Ascending aorta (tissue), 2 donors: ENCODE measurements around the gene FRMD1. TPM values are rescaled to one million over a fixed set of nuclear protein-coding genes. Genes with fewer than 3 reads are reported as not detected.

ENCODE experiments used
- DNase-seq, 2 donors: peaks; one replicate each; pipeline ENCODE4 v3.0.0-alpha.2; 2019; ENCODE audit warnings: low spot score in 2 of 2
- H3K27ac ChIP-seq, 2 donors: fragments of 200-600 bp; sonication (generic); one replicate each; pipeline ENCODE4 v1.5.1; 2016 to 2017; ENCODE audit warnings: mild to moderate bottlenecking in 1 of 2
- H3K27me3 ChIP-seq: fragments of 200-600 bp; sonication (generic); one replicate; pipeline ENCODE4 v1.5.1; 2017
- H3K36me3 ChIP-seq, 2 donors: fragments of 200-600 bp; sonication (generic); one replicate each; pipeline ENCODE4 v1.5.1; 2016
- H3K4me1 ChIP-seq, 2 donors: fragments of 200-600 bp; sonication (generic); one replicate each; pipeline ENCODE4 v1.5.1; 2016 to 2017; ENCODE audit warnings: mild to moderate bottlenecking in 1 of 2
- H3K4me3 ChIP-seq, 2 donors: fragments of 200-600 bp; sonication (generic); one replicate each; pipeline ENCODE4 v1.5.1; 2016 to 2017; ENCODE audit warnings: mild to moderate bottlenecking in 1 of 2
- H3K9me3 ChIP-seq, 2 donors: fragments of 200-600 bp; sonication (generic); one replicate each; pipeline ENCODE4 v1.5.1; 2016
- intact Hi-C: fragments of 100-400 bp; cut with DNase I; formaldehyde crosslinking; loops from one replicate; pipeline ENCODE4 v1.15.1; 2023
- total RNA-seq: library from RNA; depleted of rRNA; stranded (reverse); fragments of >200 nt; gene quantifications from one replicate; pipeline ENCODE4 v1.1.0, GENCODE V29; 2016
- TF ChIP-seq, protein P1 (sequence below), 3 experiments: fragments of 200-600 bp in 2 of 3; fragments of 450-650 bp in 1 of 3; sonication (generic) in 2 of 3; IDR thresholded peaks; one replicate each; pipeline ENCODE4 v1.5.1; 2016 to 2019; ENCODE audit warnings: antibody characterized with exemption in 3 of 3, mild to moderate bottlenecking in 1 of 3, moderate library complexity in 1 of 3

FRMD1 gene
- total RNA-seq, 1 donor from 2014 or later = not detected

DNA sequence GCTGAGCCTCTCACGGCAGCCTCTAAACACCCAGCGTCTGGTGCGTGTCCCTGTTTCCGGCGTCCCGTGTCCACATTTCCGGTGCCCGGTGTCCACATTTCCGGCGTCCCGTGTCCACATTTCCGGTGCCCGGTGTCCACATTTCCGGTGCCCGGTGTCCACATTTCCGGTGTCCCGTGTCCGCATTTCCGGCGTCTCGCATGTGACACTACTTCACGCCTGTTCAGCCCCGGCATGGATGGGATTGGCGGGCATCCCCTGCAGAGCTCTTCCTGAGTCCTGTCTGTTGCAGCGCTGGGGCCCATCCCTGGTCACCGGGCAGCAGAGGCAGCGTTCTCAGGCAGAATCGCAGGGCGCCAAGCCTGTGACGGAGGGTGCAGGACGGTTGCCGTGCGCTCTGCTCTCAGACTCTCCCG, 3.2 kb downstream of the FRMD1 start:
- TF ChIP-seq, protein P1, sequence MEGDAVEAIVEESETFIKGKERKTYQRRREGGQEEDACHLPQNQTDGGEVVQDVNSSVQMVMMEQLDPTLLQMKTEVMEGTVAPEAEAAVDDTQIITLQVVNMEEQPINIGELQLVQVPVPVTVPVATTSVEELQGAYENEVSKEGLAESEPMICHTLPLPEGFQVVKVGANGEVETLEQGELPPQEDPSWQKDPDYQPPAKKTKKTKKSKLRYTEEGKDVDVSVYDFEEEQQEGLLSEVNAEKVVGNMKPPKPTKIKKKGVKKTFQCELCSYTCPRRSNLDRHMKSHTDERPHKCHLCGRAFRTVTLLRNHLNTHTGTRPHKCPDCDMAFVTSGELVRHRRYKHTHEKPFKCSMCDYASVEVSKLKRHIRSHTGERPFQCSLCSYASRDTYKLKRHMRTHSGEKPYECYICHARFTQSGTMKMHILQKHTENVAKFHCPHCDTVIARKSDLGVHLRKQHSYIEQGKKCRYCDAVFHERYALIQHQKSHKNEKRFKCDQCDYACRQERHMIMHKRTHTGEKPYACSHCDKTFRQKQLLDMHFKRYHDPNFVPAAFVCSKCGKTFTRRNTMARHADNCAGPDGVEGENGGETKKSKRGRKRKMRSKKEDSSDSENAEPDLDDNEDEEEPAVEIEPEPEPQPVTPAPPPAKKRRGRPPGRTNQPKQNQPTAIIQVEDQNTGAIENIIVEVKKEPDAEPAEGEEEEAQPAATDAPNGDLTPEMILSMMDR (IDR thresholded peaks at IDR 0.05) = no peak
- H3K27ac ChIP-seq = no peak overlapping the region
- no peak overlapping the region for H3K4me3 ChIP-seq
- no peaks in the 10 kb centered on the region for H3K9me3 ChIP-seq
- no peak for DNase-seq
- no peaks in the 10 kb centered on the region for H3K27me3 ChIP-seq
- H3K36me3 ChIP-seq = no peaks in the 10 kb centered on the region
- intact Hi-C loops = no loop called here
- H3K4me1 ChIP-seq = no peaks in the 10 kb centered on the region

DNA sequence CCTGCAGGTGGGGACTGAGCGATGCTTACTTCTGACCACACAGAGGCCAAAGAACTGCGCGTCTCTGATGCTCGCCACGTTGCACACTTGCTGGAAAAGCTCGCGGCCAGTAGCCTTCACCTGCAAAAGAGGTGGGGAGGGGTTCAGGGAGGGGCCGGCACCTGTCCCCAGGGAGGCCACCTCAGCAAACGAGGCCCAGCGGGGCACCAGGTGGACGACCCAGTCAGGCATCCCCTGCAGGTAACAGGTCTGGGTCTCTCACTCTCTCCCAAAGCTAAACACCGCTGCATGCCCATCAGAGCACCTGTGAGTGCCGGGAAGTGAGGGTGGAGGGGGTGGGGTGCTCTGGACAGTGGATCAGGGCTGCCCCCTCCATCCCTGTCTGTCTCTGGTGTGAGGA, 3.8 kb downstream of the FRMD1 start:
- Histone ChIP-seq H3K36me3 (no peaks in the 10 kb centered on the region), H3K4me3 (no peak overlapping the region), H3K27ac (no peak overlapping the region), H3K4me1 (no peaks in the 10 kb centered on the region), H3K27me3 (no peaks in the 10 kb centered on the region), H3K9me3 (no peaks in the 10 kb centered on the region)
- no peak for DNase-seq
- TF ChIP-seq, protein P1 (IDR thresholded peaks at IDR 0.05) = no peak
- intact Hi-C loops = no loop called here

DNA sequence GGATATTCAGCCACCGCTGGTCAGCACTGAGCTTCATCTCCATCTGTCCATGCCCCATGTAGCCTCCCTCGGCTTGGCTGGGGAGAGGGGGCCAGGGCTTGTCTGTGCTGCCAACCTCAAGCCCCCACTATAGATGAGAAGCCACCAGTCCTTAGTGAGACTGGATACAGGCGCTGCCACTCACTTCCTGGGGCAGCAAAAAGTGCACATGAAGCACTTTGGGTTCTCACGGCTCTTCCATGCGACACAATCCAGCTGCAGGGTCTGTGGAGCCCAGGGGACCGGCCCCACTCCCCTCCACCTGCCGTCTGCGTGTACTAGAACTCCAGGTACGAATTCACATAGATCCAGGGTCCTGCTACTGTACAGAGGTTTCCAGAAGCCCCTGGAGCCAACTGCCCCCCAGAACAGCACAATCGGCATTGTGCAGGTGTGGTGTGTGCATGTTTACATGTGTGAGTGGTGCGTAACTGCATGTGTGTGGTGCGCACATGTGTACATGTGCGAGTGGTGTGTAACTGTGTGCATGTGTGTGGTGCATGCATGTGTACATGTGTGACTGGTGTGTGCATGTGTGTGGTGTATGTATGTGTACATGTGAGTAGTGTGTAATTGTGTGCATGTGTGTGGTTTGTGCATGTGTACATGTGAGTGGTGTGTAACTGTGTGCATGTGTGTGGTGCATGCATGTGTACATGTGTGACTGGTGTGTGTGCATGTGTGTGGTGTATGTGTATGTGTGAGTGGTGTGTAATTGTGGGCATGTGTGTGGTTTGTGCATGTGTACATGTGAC, 4.9 kb downstream of the FRMD1 start:
- no peaks in the 10 kb centered on the region for H3K36me3 ChIP-seq
- no peaks in the 10 kb centered on the region for H3K9me3 ChIP-seq
- TF ChIP-seq, protein P1 (IDR thresholded peaks at IDR 0.05) = no peak
- intact Hi-C loops = no loop called here
- DNase-seq = no peak
- no peak overlapping the region for H3K27ac ChIP-seq
- H3K4me1 ChIP-seq = no peaks in the 10 kb centered on the region
- no peaks in the 10 kb centered on the region for H3K27me3 ChIP-seq
- no peak overlapping the region for H3K4me3 ChIP-seq

DNA sequence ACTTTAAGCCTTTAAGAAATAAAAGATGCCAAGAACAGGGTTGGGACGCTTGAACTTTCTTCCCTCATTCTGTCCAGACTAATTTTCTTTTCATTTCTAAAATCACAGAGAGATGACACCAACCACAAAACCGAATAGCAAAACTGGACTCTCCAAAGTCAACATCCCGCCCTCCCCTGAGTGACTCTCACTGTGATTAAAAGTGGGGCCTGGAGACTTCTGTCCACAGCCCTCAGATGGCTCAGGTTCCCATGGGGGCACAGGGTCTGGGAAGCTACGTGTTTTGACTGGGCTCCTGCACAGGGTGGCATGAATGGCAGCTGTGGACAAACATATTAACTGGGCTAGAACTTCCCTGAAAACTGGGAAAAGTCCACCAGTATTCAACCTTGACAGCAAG, 6.3 kb downstream of the FRMD1 start:
- H3K36me3 ChIP-seq = no peaks in the 10 kb centered on the region
- H3K4me1 ChIP-seq = no peaks in the 10 kb centered on the region
- intact Hi-C loops = no loop called here
- no peak overlapping the region for H3K27ac ChIP-seq
- H3K9me3 ChIP-seq = no peaks in the 10 kb centered on the region
- TF ChIP-seq, protein P1 (IDR thresholded peaks at IDR 0.05) = no peak
- DNase-seq = no peak
- no peak overlapping the region for H3K4me3 ChIP-seq
- H3K27me3 ChIP-seq = no peaks in the 10 kb centered on the region

DNA sequence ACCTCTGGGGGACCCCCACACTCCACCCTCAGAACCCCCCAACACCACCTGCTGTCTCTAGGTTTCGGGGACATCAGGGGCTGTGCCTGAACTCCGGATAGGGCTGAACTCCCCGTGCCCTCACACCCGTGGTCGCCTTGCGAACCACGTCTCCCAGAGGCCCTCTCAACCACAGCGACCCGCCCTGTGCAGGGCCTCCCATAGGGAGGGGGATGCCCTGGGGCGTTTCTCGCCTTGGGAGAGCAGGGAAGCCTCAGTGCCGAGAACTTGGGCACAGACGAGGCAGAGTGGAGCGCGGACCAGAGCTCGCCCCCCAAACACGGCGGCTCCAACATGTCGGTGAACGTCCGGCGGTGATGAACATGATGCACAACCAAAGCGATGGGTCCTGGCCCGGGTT, 6.8 kb downstream of the FRMD1 start:
- Histone ChIP-seq H3K4me3 (no peak overlapping the region), H3K36me3 (no peaks in the 10 kb centered on the region), H3K4me1 (no peaks in the 10 kb centered on the region), H3K9me3 (no peaks in the 10 kb centered on the region), H3K27me3 (no peaks in the 10 kb centered on the region), H3K27ac (no peak overlapping the region)
- intact Hi-C loops = no loop called here
- DNase-seq = no peak
- TF ChIP-seq, protein P1 (IDR thresholded peaks at IDR 0.05) = no peak
